ENCODE measurements around the gene MED22. TPM values are rescaled to one million over a fixed set of nuclear protein-coding genes. Genes with fewer than 3 reads are reported as not detected.
A peak's percentile ranks its signal among the peaks of the same experiment; 100 is the strongest.

MED22 gene
- total and polyA plus RNA-seq, 2 donors from 2014 or later, result 24.6 to 32.7 TPM

DNA sequence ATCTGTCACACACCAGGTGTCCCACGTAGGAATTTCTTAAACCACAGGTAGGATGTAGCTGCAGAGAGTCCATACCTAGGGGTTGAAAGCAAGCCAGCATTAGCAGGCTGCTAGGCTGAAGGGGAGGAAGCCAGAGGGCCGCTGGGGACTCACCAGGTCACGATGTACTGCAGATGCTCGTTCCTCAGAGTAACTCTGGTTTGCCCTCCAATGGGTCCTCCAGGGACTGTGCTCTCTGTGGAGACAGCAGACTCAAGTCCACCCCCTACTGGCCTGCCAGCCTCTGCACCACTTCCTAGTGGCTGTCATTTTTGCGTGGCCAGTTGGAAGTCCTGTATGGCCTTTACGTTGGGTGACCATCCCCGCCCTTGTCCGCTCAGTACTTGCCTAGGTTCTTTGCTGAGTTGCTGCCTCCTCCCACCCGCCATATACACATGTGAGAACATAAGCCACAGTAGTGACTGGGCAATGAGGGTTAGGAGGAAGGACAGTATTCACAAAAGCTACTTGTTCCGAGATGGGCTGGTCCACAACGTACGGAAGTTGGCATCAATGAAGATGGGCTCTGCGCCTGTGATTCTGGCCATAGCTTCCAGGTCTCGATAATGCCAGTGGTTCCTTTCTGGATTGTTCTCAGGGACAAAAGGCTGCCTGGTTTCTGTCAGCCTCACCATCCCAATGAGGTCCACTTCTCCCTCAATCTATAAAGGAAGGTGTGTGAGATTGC, 4.1 kb upstream of the MED22 start:
- Histone ChIP-seq H3K27me3 (ENCODE audit: control insufficient read depth, insufficient read depth, low read length) (no peaks in the 10 kb centered on the region), H3K27ac (ENCODE audit: low read depth in 2 of 2, low read length in 2 of 2) (no peak overlapping the region), H3K4me3 (ENCODE audit: low read length in 3 of 3) (no peak overlapping the region), H3K4me1 (ENCODE audit: control insufficient read depth in 2 of 3, insufficient read depth in 2 of 3, low read depth in 1 of 3, low read length in 3 of 3) (peaks cover 0 to 21% (median 4%) of the 10 kb centered on the region in 3 donors), H3K9ac (ENCODE audit: low read length in 3 of 3) (no peak overlapping the region), H3K36me3 (ENCODE audit: control insufficient read depth in 2 of 3, insufficient read depth in 3 of 3, low read length in 3 of 3) (peaks cover 10 to 35% (median 25%) of the 10 kb centered on the region in 3 donors), H3K9me3 (ENCODE audit: control insufficient read depth in 2 of 3, insufficient read depth in 1 of 3, low read length in 3 of 3) (no peaks in the 10 kb centered on the region)
- FAIRE-seq, result no peak
- peak in 2 of 5 donors; percentile 39 to 74 for DNase-seq
- intact Hi-C loops (cut with DNase I), result no loop called here
- TF ChIP-seq, protein P1, sequence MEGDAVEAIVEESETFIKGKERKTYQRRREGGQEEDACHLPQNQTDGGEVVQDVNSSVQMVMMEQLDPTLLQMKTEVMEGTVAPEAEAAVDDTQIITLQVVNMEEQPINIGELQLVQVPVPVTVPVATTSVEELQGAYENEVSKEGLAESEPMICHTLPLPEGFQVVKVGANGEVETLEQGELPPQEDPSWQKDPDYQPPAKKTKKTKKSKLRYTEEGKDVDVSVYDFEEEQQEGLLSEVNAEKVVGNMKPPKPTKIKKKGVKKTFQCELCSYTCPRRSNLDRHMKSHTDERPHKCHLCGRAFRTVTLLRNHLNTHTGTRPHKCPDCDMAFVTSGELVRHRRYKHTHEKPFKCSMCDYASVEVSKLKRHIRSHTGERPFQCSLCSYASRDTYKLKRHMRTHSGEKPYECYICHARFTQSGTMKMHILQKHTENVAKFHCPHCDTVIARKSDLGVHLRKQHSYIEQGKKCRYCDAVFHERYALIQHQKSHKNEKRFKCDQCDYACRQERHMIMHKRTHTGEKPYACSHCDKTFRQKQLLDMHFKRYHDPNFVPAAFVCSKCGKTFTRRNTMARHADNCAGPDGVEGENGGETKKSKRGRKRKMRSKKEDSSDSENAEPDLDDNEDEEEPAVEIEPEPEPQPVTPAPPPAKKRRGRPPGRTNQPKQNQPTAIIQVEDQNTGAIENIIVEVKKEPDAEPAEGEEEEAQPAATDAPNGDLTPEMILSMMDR (IDR thresholded peaks at IDR 0.05; ENCODE audit: borderline replicate concordance, extremely low read depth, insufficient read depth), result no peak

GRCh38 chr9:133351526-133351907, 3.6 kb upstream of the MED22 start:
- DNase-seq, result peak in 1 of 5 donors; percentile 8
- Histone ChIP-seq H3K27ac (ENCODE audit: low read depth in 2 of 2, low read length in 2 of 2) (no peak overlapping the region), H3K9me3 (ENCODE audit: control insufficient read depth in 2 of 3, insufficient read depth in 1 of 3, low read length in 3 of 3) (no peaks in the 10 kb centered on the region), H3K27me3 (ENCODE audit: control insufficient read depth, insufficient read depth, low read length) (no peaks in the 10 kb centered on the region), H3K36me3 (ENCODE audit: control insufficient read depth in 2 of 3, insufficient read depth in 3 of 3, low read length in 3 of 3) (peaks cover 10 to 35% (median 25%) of the 10 kb centered on the region in 3 donors), H3K9ac (ENCODE audit: low read length in 3 of 3) (no peak overlapping the region), H3K4me1 (ENCODE audit: control insufficient read depth in 2 of 3, insufficient read depth in 2 of 3, low read depth in 1 of 3, low read length in 3 of 3) (peaks cover 3 to 23% (median 4%) of the 10 kb centered on the region in 3 donors), H3K4me3 (ENCODE audit: low read length in 3 of 3) (no peak overlapping the region)
- FAIRE-seq, result no peak
- intact Hi-C loops (cut with DNase I), result no loop called here
- TF ChIP-seq, protein P1 (IDR thresholded peaks at IDR 0.05; ENCODE audit: borderline replicate concordance, extremely low read depth, insufficient read depth), result no peak

GRCh38 chr9:133349965-133350616, 2.2 kb upstream of the MED22 start:
- Histone ChIP-seq H3K4me3 (ENCODE audit: low read length in 3 of 3) (no peak overlapping the region), H3K4me1 (ENCODE audit: control insufficient read depth in 2 of 3, insufficient read depth in 2 of 3, low read depth in 1 of 3, low read length in 3 of 3) (peaks cover 4 to 22% (median 5%) of the 10 kb centered on the region in 3 donors), H3K27ac (ENCODE audit: low read depth in 2 of 2, low read length in 2 of 2) (no peak overlapping the region), H3K9ac (ENCODE audit: low read length in 3 of 3) (no peak overlapping the region), H3K36me3 (ENCODE audit: control insufficient read depth in 2 of 3, insufficient read depth in 3 of 3, low read length in 3 of 3) (peaks cover 10 to 41% (median 29%) of the 10 kb centered on the region in 3 donors), H3K9me3 (ENCODE audit: control insufficient read depth in 2 of 3, insufficient read depth in 1 of 3, low read length in 3 of 3) (no peaks in the 10 kb centered on the region), H3K27me3 (ENCODE audit: control insufficient read depth, insufficient read depth, low read length) (no peaks in the 10 kb centered on the region)
- DNase-seq (peak in 1 of 5 donors; percentile 27), FAIRE-seq (no peak)
- TF ChIP-seq, protein P1 (IDR thresholded peaks at IDR 0.05; ENCODE audit: borderline replicate concordance, extremely low read depth, insufficient read depth), result no peak
- intact Hi-C loops (cut with DNase I), result no loop called here

Data from kidney (tissue), 14 donors.